ENCODE data around the gene CPA1. TPM values are rescaled to one million over a fixed set of nuclear protein-coding genes. Genes with fewer than 3 reads are reported as not detected.

CPA1 gene
- total RNA-seq: 27.8 TPM

DNA sequence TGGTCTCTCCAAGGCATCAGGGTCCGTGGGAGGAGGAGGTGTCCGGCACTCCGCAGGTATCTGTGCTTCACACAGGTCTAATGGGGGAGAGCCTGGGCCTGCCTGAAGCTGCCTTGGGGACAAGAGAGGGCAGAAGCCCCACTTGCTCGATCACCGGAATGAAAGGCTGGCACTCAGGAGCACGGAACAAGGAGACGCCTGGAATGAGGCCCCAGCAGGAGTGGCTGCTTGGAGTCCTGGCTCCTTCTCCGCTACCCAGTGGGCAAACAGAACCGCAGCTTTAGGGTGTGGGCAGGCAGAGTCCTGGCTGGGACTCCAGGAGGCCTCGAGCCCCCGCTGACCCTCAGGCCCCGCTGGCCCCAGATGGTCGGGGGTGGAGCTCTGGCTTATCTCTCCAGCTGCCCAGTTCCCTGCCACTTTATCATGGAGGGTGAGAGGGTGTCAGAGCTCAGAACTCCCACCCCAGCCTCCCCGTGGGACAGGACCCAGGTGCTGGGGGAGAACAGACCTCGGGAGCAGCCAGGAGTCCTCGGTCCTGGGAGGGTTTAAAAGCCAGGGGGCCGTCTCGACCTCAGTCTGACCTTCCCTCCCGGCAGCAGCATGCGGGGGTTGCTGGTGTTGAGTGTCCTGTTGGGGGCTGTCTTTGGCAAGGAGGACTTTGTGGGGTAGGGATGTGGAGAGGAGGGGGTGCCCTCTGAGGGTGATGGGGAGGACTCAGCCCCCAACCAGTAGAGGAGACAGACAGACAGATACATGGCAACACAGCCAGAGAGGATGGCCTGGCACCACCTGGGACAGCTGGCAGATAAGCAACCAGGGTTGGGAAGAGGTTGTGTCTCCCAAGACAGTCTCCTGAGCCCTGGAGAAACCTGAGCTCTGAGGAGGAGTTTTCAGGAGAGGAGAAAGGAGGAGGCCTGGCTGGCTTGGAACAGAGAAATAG lies at the start of gene CPA1:
TSS of gene CPA1 (plus strand) at position 574 of the 940 bp plus-strand sequence. CDS start at position 601, 27 bp downstream.
- DNase-seq (ENCODE audit: low spot score): no peak

DNA sequence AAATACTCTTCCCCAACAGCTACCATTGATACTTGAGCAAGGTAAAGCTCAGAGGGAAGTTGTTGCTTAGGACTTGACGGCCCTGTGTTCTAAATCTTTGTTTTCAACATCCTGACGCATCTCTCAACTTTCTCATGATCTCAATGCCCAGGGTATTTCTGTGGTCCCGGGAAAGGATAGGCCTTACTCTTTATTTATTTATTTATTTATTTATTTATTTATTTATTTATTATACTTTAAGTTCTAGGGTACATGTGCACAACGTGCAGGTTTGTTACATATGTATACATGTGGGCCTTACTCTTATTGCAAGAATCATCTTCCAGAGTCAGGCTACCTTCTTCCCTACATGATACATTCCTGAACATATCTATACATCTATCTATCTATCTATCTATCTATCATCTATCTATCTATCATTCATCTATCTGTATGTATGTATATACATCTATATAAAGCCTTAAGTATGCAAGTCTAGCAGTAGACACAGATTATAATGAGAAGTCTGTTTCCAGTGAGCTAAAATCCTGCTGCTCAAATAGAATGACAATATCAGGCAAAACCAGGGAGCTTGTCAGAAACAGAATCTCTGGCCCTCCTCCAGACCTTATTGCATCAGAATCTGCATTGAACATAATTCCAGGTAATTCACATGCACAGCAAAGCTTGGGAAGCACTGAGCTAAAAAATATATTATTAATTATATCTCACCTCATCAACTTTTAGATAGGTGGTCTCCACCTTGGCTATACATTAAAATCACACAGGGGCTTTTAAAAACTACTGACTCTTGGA lies 47.8 kb upstream of the CPA1 start:
- no peak for DNase-seq (ENCODE audit: low spot score)

GRCh38 chr7:130333832-130334231 lies 46.5 kb upstream of the CPA1 start:
- DNase-seq (ENCODE audit: low spot score): no peak

DNA sequence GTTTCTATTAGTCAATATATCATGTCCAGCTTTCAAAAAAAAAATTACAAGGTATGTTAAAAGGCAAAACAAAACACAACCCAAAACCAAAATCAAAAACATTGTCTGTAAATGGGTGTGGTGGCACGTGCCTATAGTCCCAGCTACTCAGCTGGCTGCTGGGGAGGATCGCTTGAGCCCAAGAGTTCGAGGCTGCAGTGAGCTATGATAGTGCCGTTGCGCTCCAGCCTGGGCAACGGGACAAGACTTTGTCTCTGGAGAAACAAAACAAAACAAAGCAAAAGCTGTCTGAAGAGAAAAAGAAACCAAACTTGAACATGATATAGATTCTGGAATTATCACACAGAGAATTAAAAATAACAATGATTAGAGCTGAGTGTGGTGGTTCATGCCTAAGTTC lies 46.0 kb upstream of the CPA1 start:
- no peak for DNase-seq (ENCODE audit: low spot score)

- no peak for DNase-seq (ENCODE audit: low spot score)
Measured at GRCh38 chr7:130337410-130337971, 42.8 kb upstream of the CPA1 start.

GRCh38 chr7:130338233-130338632 lies 42.1 kb upstream of the CPA1 start:
- DNase-seq (ENCODE audit: low spot score): no peak

GRCh38 chr7:130341882-130342281 lies 38.4 kb upstream of the CPA1 start:
- no peak for DNase-seq (ENCODE audit: low spot score)

DNA sequence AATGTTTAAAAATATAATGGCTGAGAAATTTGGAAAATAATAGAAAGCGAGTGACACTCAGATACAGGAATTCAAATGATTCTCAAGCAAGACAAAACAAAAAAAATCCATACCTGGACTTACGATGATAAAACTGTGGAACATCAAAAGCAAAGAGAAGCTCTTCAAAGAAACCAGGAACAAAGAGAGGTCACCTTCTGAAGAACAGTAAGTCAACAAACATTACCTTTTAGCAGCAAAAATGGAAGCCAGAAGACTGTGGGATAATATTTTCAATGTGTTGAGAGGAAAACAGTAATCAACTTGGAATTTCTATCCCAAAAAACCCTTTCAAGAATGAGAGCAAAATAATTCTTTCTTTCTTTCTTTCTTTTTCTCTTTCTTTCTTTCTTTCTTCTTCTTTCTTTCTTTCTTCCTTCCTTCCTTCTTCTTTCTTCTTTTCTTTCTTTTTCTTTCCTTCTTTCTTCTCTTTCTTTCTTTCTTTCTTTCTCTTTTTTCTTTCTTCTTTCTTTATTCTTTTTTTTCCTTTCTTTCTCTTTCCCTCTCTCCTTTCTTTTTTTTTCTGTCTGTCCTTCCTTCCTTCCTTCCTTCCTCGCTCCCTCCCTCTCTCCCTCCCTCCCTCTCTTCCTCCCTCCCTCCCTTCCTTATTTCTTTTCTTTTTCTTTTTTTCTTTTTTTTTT lies 37.5 kb upstream of the CPA1 start:
- DNase-seq (ENCODE audit: low spot score): no peak

DNA sequence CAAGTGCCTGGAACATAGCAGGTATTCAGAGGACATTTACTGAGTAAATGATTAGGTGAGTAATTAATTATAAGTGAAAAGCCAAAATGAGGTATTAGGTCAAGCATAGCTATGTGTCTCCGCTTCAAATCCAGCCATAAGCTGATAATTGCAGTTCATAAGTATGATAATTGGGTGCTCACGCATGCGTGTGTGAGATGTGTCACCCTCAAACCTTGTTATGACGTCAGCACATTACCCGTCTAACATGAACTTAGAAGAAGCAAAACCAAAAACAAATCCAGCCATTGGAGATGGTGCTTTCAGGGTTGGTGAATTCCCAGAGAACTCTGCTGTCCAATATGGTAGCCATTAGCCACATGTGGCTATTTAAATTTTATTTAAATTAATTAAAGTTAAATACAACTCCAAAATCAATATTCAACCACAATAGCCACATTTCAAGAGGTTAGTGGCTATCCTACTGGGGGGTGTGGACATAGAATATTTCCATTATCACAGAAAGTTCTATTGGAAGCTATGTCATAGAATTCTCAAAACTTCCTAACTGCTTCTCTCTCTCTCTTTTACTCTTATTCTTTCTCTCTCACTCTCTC lies 35.9 kb upstream of the CPA1 start, which contains the start of gene CPA5:
TSS of gene CPA5 (plus strand) at position 546 of the 596 bp plus-strand sequence. CDS start 1,670 bp downstream, outside the sequence.
- no peak for DNase-seq (ENCODE audit: low spot score)

GRCh38 chr7:130345136-130345535 lies 35.2 kb upstream of the CPA1 start:
- DNase-seq (ENCODE audit: low spot score): no peak

- no peak for DNase-seq (ENCODE audit: low spot score)
Measured at GRCh38 chr7:130345725-130346124, 34.6 kb upstream of the CPA1 start.

- DNase-seq (ENCODE audit: low spot score): no peak
Measured at GRCh38 chr7:130346177-130346905, 34.0 kb upstream of the CPA1 start.

- no peak for DNase-seq (ENCODE audit: low spot score)
Measured at GRCh38 chr7:130346941-130347340, 33.4 kb upstream of the CPA1 start.

- DNase-seq (ENCODE audit: low spot score): no peak
Measured at GRCh38 chr7:130349911-130350782, 30.1 kb upstream of the CPA1 start.

DNA sequence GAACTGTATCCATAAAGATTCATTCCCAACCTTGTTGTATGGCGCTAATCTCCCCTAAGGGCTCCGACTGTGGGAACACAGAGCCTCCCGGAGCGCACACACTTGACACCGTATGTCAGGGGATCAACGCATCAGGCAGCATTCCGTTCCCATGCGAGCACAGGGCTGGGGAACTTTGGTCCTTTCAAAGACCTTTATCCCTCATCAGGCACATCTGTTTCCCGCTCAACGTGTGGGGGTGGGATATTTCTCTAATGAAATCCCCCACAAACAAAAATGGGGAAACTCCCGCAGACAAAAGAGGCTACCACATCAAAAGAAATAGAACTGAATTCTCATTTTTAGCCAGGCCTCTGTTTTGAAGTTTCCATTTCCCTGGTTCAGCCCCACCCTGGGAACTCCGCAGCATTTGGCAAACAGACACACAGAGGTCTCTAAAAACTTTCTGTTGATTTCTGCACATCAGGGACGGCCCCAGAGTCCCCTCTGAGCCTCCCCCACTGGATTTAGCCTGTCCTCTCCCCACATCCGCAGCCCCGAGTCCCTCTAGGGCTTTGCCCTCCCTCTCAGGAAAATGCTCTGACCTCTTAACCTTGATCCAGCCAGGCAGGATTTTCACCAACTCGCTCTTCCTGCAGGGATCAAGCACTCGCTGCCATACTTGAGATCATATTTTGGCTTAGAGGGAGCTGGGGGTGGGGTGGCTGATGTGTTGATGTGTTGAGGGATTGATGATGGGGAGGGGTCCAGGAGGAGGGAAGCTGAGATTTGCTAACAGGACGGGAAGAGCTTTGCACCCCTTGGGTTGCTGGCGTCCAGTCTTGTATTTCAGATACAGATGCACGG lies 29.1 kb upstream of the CPA1 start:
- DNase-seq (ENCODE audit: low spot score): no peak

GRCh38 chr7:130351791-130352090 lies 28.6 kb upstream of the CPA1 start:
- DNase-seq (ENCODE audit: low spot score): no peak

- DNase-seq (ENCODE audit: low spot score): no peak
Measured at GRCh38 chr7:130352194-130353074, 27.9 kb upstream of the CPA1 start.

- no peak for DNase-seq (ENCODE audit: low spot score)
Measured at GRCh38 chr7:130353196-130353595, 27.1 kb upstream of the CPA1 start.
